CD4-positive, alpha-beta T cell (primary cell): ENCODE measurements around the gene TPO. TPM values are rescaled to one million over a fixed set of nuclear protein-coding genes. Genes with fewer than 3 reads are reported as not detected.

Experiments used
- ATAC-seq: fragments of 200-7000 bp; cut with Tn5 transposase; one replicate; pipeline ENCODE4 v1.10.0; 2022; ENCODE audit warnings: mild to moderate bottlenecking; ENCODE audit not compliant: poor library complexity
- CTCF ChIA-PET: fragments of 350-600 bp; sonication (Branson Sonifier 250); formaldehyde crosslinking; loops from one replicate; lab custom pipeline; 2021; ENCODE audit warnings: antibody characterized with exemption, inconsistent platforms; lab: Charles Lee
- POLR2A ChIA-PET: fragments of 350-600 bp; sonication (Branson Sonifier 250); formaldehyde crosslinking; loops from one replicate; lab custom pipeline; 2021; ENCODE audit warnings: antibody characterized with exemption, inconsistent platforms; lab: Charles Lee
- DNase-seq, 14 experiments: peaks; one replicate each; pipeline ENCODE4 v3.0.0-alpha.2; 2013 to 2020; ENCODE audit warnings: mixed read lengths in 2 of 14
- H3K27ac ChIP-seq, 2 donors: one replicate each; pipeline versions ENCODE4 v1.5.1 to v1.7.0; 2013; ENCODE audit warnings: low read length in 2 of 2, low read depth in 1 of 2, mild to moderate bottlenecking in 1 of 2
- H3K27me3 ChIP-seq, 2 experiments: 1 replicate in 1 of 2; 2 replicates in 1 of 2; pipeline versions ENCODE4 v1.6.1 to v1.7.0; 2013; ENCODE audit warnings: low read length in 2 of 2, control low read depth in 1 of 2, mild to moderate bottlenecking in 1 of 2, moderate library complexity in 1 of 2; ENCODE audit not compliant: insufficient read depth in 2 of 2, control insufficient read depth in 1 of 2
- H3K36me3 ChIP-seq: one replicate; pipeline ENCODE4 v1.6.1; 2013; ENCODE audit warnings: low read length, control low read depth; ENCODE audit not compliant: insufficient read depth
- H3K4me1 ChIP-seq: one replicate; pipeline ENCODE4 v1.6.1; 2013; ENCODE audit warnings: low read length, control low read depth; ENCODE audit not compliant: insufficient read depth
- H3K4me3 ChIP-seq: one replicate; pipeline ENCODE4 v1.5.1; 2013; ENCODE audit warnings: mild to moderate bottlenecking, low read length, moderate library complexity
- H3K9me3 ChIP-seq, 2 experiments: 1 replicate in 1 of 2; 2 replicates in 1 of 2; pipeline versions ENCODE4 v1.6.1 to v1.7.0; 2013; ENCODE audit warnings: low read length in 2 of 2, mild to moderate bottlenecking in 2 of 2, control low read depth in 1 of 2, moderate library complexity in 1 of 2; ENCODE audit not compliant: control insufficient read depth in 1 of 2, insufficient read depth in 1 of 2
- H3K27ac Mint-ChIP-seq: one replicate; pipeline ENCODE4 v1.8.0; 2020; ENCODE audit warnings: mixed read lengths
- H3K27me3 Mint-ChIP-seq: one replicate; pipeline ENCODE4 v1.8.0; 2021; ENCODE audit warnings: mixed read lengths
- H3K36me3 Mint-ChIP-seq: one replicate; pipeline ENCODE4 v1.8.0; 2021; ENCODE audit warnings: low read depth, mixed read lengths
- H3K4me1 Mint-ChIP-seq: one replicate; pipeline ENCODE4 v1.8.0; 2021; ENCODE audit warnings: low read depth, mixed read lengths
- H3K4me3 Mint-ChIP-seq: one replicate; pipeline ENCODE4 v1.8.0; 2020; ENCODE audit warnings: mild to moderate bottlenecking, mixed read lengths
- H3K9me3 Mint-ChIP-seq: one replicate; pipeline ENCODE4 v1.8.0; 2020; ENCODE audit warnings: mixed read lengths
- intact Hi-C, 2 experiments: fragments of 100-400 bp; cut with DNase I in 1 of 2; cut with micrococcal nuclease in 1 of 2; formaldehyde crosslinking; loops; one replicate each; pipeline versions ENCODE4 v1.15.1 to v1.9.0; 2023 to 2025; cut with DNase I, micrococcal nuclease
- total RNA-seq, 174 experiments: library from RNA in 2 of 174; stranded (reverse) in 2 of 174; gene quantifications; one replicate each; pipeline ENCODE4 v1.2.3 and lab custom pipeline; 2021 to 2026
- TF ChIP-seq, protein P1 (sequence below): fragments of 200-600 bp; IDR thresholded peaks from one replicate; pipeline ENCODE4 v1.8.0; 2022; ENCODE audit warnings: antibody characterized with exemption, mild to moderate bottlenecking

Gene TPO
- total RNA-seq, 2 experiments from 2014 or later, result 0.27 TPM; not detected in 1

GRCh38 chr2:1546023-1546591 is 132.8 kb downstream of the TPO start:
- TF ChIP-seq, protein P1, sequence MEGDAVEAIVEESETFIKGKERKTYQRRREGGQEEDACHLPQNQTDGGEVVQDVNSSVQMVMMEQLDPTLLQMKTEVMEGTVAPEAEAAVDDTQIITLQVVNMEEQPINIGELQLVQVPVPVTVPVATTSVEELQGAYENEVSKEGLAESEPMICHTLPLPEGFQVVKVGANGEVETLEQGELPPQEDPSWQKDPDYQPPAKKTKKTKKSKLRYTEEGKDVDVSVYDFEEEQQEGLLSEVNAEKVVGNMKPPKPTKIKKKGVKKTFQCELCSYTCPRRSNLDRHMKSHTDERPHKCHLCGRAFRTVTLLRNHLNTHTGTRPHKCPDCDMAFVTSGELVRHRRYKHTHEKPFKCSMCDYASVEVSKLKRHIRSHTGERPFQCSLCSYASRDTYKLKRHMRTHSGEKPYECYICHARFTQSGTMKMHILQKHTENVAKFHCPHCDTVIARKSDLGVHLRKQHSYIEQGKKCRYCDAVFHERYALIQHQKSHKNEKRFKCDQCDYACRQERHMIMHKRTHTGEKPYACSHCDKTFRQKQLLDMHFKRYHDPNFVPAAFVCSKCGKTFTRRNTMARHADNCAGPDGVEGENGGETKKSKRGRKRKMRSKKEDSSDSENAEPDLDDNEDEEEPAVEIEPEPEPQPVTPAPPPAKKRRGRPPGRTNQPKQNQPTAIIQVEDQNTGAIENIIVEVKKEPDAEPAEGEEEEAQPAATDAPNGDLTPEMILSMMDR, result peak; percentile 57
- H3K4me3 Mint-ChIP-seq, result no peak overlapping the region
- no peak overlapping the region for H3K27ac ChIP-seq
- no peaks in the 10 kb centered on the region for H3K9me3 ChIP-seq
- H3K36me3 Mint-ChIP-seq, result no peaks in the 10 kb centered on the region
- ChIA-PET CTCF (no interaction called here), POLR2A (no interaction called here)
- no peak overlapping the region for H3K27ac Mint-ChIP-seq
- H3K4me1 ChIP-seq, result peaks cover 20% of the 10 kb centered on the region
- intact Hi-C loops, result loop anchor here (5.0 to 10.0 kb wide), 3 partner anchors 594 to 1301 kb away; partner anchors contain the start of gene SNTG2 (in 1 of the 2)
- peaks cover 3% of the 10 kb centered on the region for H3K27me3 Mint-ChIP-seq
- H3K4me1 Mint-ChIP-seq, result peaks cover 8% of the 10 kb centered on the region
- ATAC-seq, result no peak
- no peaks in the 10 kb centered on the region for H3K27me3 ChIP-seq
- no peaks in the 10 kb centered on the region for H3K36me3 ChIP-seq
- no peak overlapping the region for H3K4me3 ChIP-seq
- H3K9me3 Mint-ChIP-seq, result no peaks in the 10 kb centered on the region
- DNase-seq, result peak in 5 of 14 experiments; percentile 18 to 58 (median 46)

DNA sequence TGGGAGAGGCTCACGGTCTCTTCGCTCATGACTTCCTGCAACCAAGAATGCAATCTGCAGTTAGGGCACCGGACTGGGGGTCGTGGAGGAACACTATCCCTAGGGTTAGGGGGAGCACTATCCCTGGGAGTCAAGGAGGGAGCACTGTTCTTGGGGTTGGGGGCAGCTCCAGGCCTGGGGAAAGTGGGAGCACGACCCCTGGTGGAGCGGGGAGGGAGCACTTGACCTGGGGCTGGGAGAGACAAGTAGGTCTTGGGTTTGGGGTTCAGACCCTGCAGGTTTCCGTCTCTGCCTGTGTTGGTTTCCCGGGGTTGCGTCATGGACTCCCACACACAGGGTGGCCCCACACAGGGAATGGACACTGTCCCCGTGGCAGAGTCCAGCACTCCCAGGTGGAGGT is 133.6 kb downstream of the TPO start:
- CTCF ChIA-PET, result no interaction called here
- no peak overlapping the region for H3K27ac Mint-ChIP-seq

GRCh38 chr2:1548910-1549673 is 135.8 kb downstream of the TPO start:
- peaks cover 7% of the 10 kb centered on the region for H3K27me3 Mint-ChIP-seq
- CTCF ChIA-PET, result no interaction called here
- no peak for ATAC-seq

More for the DNA sequence above, 133.6 kb downstream of the TPO start:
- Histone ChIP-seq H3K9me3 (no peaks in the 10 kb centered on the region), H3K4me3 (no peak overlapping the region), H3K27ac (no peak overlapping the region), H3K27me3 (no peaks in the 10 kb centered on the region), H3K36me3 (no peaks in the 10 kb centered on the region), H3K4me1 (peaks cover 23% of the 10 kb centered on the region)
- intact Hi-C loops, result loop anchor here (5.0 to 10.0 kb wide), 3 partner anchors 595 to 1302 kb away; partner anchors contain the start of gene SNTG2 (in 1 of the 2)
- Mint-ChIP-seq H3K4me3 (no peak overlapping the region), H3K27me3 (peaks cover 3% of the 10 kb centered on the region), H3K4me1 (peaks cover 8% of the 10 kb centered on the region), H3K9me3 (no peaks in the 10 kb centered on the region), H3K36me3 (no peaks in the 10 kb centered on the region)
- ATAC-seq (no peak), DNase-seq (no peak)
- TF ChIP-seq, protein P1, result no peak
- POLR2A ChIA-PET, result no interaction called here

More at GRCh38 chr2:1548910-1549673, 135.8 kb downstream of the TPO start:
- H3K9me3 ChIP-seq, result no peaks in the 10 kb centered on the region
- intact Hi-C loops, result loop anchor here (5.0 to 10.0 kb wide), 3 partner anchors 597 to 1304 kb away; partner anchors contain the start of gene SNTG2 (in 1 of the 2)
- H3K4me3 Mint-ChIP-seq, result no peak overlapping the region
- no peak overlapping the region for H3K4me3 ChIP-seq
- H3K36me3 Mint-ChIP-seq, result no peaks in the 10 kb centered on the region
- H3K36me3 ChIP-seq, result no peaks in the 10 kb centered on the region
- POLR2A ChIA-PET, result no interaction called here
- H3K27ac Mint-ChIP-seq, result no peak overlapping the region
- H3K4me1 ChIP-seq, result peaks cover 23% of the 10 kb centered on the region
- no peaks in the 10 kb centered on the region for H3K9me3 Mint-ChIP-seq
- TF ChIP-seq, protein P1, result no peak
- DNase-seq, result no peak
- H3K4me1 Mint-ChIP-seq, result peaks cover 8% of the 10 kb centered on the region
- no peaks in the 10 kb centered on the region for H3K27me3 ChIP-seq
- H3K27ac ChIP-seq, result no peak overlapping the region
